GM06990 (cell line): Measurements from ENCODE around the gene TMEM80.

Source experiments
- DNase-seq: peaks from one replicate; pipeline ENCODE4 v3.0.0-alpha.2; 2011; ENCODE audit not compliant: insufficient read length; ENCODE audit errors: extremely low read depth
- H3K27me3 ChIP-seq: replicated peaks from 2 replicates; pipeline ENCODE4 v1.6.0; 2011; ENCODE audit warnings: low read length; ENCODE audit not compliant: control insufficient read depth, insufficient read depth
- H3K36me3 ChIP-seq: 2 replicates; pipeline ENCODE4 v1.5.1; 2011; ENCODE audit warnings: low read length; ENCODE audit not compliant: control insufficient read depth, insufficient read depth
- H3K4me3 ChIP-seq: replicated peaks from 2 replicates; pipeline ENCODE4 v1.5.1; 2011; ENCODE audit warnings: low read depth, mild to moderate bottlenecking, control low read depth, low read length
- CTCF ChIP-seq: IDR thresholded peaks from 2 replicates; pipeline ENCODE4 v1.5.1; 2011; ENCODE audit warnings: low read length, control low read depth, mild to moderate bottlenecking, inconsistent platforms; ENCODE audit not compliant: insufficient read depth, poor library complexity, severe bottlenecking

TMEM80 gene

GRCh38 chr11:694563-695287 lies 891 bp upstream of the TMEM80 start, which contains the start of gene DEAF1:
DEAF1 (minus strand) TSS chr11:695222; CDS start chr11:695047, 175 bp downstream.
- peak within 1 kb of the TSS; percentile 87 for H3K4me3 ChIP-seq
- no peaks in the 10 kb centered on the region for H3K27me3 ChIP-seq
- no peak for TF ChIP-seq CTCF
- peaks cover 4% of the 10 kb centered on the region for H3K36me3 ChIP-seq
- DNase-seq: peak; percentile 97

- TF ChIP-seq CTCF: no peak
- peaks cover 3% of the 10 kb centered on the region for H3K36me3 ChIP-seq
- H3K27me3 ChIP-seq: no peaks in the 10 kb centered on the region
- DNase-seq: no peak
- H3K4me3 ChIP-seq: peak overlapping the region; percentile 87
Observed at GRCh38 chr11:695288-695537, 403 bp upstream of the TMEM80 start.

- peak overlapping the region; percentile 87 for H3K4me3 ChIP-seq
- H3K27me3 ChIP-seq: no peaks in the 10 kb centered on the region
- TF ChIP-seq CTCF: no peak
- peak; percentile 64 for DNase-seq
- H3K36me3 ChIP-seq: peaks cover 3% of the 10 kb centered on the region
Observed at GRCh38 chr11:696955-697491, 1.4 kb downstream of the TMEM80 start.

GRCh38 chr11:697811-698311 lies 2.2 kb downstream of the TMEM80 start:
- H3K27me3 ChIP-seq: no peaks in the 10 kb centered on the region
- peaks cover 3% of the 10 kb centered on the region for H3K36me3 ChIP-seq
- TF ChIP-seq CTCF: no peak
- no peak overlapping the region for H3K4me3 ChIP-seq
- DNase-seq: no peak

GRCh38 chr11:698493-699115 lies 3.0 kb downstream of the TMEM80 start:
- H3K27me3 ChIP-seq: no peaks in the 10 kb centered on the region
- no peak overlapping the region for H3K4me3 ChIP-seq
- no peak for DNase-seq
- TF ChIP-seq CTCF: no peak
- peaks cover 5% of the 10 kb centered on the region for H3K36me3 ChIP-seq

- Histone ChIP-seq H3K4me3 (no peak overlapping the region), H3K27me3 (no peaks in the 10 kb centered on the region), H3K36me3 (peaks cover 5% of the 10 kb centered on the region)
- DNase-seq: no peak
- TF ChIP-seq CTCF: no peak
Observed at GRCh38 chr11:699116-699508, 3.5 kb downstream of the TMEM80 start.
